ENCODE data around the gene USP10.

USP10 gene

DNA sequence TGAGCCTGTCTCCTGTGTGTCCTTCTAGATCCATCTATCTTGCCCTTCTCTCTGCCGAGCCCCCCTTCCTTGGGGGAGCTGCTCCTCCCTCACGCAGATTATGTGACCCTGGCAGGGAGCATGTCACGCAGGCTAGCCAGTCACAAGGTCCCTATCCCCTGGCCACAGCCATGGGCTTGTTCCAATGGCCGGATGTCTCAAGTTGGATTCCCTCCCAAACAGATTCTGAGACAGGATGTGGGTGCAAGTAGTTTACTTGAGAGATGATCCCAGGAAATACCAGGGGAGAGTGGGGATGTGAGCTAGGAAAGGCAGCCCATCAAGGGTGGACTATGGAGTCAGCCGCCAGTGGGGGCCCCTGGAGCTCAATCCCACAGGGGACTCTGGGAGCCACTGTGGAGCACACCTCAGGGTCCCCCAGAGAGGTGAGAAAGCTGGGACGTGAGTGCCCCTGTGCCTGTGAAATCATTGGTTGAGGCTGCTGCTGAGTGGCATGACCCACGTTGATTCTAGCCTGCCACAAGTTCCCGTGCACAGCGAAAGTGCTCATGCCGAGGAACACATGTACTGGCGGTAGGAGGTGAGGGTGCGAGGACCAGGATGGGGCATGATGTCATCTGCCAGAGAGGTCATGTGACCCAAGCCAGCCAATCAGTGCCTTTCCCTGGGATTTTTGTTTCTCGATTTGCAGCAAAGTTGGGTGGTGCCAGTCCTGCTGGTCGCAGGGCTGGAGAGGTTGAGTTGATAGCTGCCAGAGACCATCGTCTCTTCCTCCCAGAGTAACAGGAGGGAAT lies 113.5 kb downstream of the USP10 start:
- ChIA-PET POLR2A (no interaction called here), CTCF (interaction anchor here (1.8 kb wide), 1 partner anchor 140 kb away, joined by 7 read pairs; no protein-coding TSS in a partner anchor)
- TF ChIP-seq, protein P1, sequence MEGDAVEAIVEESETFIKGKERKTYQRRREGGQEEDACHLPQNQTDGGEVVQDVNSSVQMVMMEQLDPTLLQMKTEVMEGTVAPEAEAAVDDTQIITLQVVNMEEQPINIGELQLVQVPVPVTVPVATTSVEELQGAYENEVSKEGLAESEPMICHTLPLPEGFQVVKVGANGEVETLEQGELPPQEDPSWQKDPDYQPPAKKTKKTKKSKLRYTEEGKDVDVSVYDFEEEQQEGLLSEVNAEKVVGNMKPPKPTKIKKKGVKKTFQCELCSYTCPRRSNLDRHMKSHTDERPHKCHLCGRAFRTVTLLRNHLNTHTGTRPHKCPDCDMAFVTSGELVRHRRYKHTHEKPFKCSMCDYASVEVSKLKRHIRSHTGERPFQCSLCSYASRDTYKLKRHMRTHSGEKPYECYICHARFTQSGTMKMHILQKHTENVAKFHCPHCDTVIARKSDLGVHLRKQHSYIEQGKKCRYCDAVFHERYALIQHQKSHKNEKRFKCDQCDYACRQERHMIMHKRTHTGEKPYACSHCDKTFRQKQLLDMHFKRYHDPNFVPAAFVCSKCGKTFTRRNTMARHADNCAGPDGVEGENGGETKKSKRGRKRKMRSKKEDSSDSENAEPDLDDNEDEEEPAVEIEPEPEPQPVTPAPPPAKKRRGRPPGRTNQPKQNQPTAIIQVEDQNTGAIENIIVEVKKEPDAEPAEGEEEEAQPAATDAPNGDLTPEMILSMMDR (IDR thresholded peaks at IDR 0.05; ENCODE audit: insufficient read depth, low read length, missing control alignments), result no peak
- no peak for DNase-seq (ENCODE audit: low read depth, low spot score)
- no peak overlapping the region for H3K4me3 ChIP-seq (ENCODE audit: low read depth, low read length)

DNA sequence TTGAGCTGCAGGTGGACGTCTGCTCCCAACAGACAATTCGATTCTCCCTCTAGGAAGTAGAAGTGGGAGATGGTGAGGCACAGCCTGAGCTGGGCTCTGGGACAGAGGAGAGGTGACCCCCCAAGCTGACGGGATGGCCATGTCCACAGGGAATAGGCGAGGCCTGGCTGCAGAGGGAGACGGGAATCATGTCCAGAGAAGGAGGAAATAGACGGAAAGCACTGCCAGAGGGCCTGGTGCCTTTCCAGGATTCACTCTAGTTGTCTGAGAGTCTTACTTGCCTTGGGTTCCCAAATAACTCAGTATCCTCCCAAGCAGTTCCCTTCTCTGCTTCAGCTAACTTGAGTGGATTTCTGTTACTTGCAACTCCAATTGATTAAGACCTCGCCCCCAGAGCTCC lies 115.7 kb downstream of the USP10 start:
- DNase-seq (ENCODE audit: low read depth, low spot score), result no peak
- TF ChIP-seq, protein P1 (IDR thresholded peaks at IDR 0.05; ENCODE audit: insufficient read depth, low read length, missing control alignments), result no peak
- ChIA-PET CTCF (interaction anchor here (1.8 kb wide), 1 partner anchor 139 kb away, joined by 4 read pairs; no protein-coding TSS in a partner anchor), POLR2A (no interaction called here)
- H3K4me3 ChIP-seq (ENCODE audit: low read depth, low read length), result no peak overlapping the region

DNA sequence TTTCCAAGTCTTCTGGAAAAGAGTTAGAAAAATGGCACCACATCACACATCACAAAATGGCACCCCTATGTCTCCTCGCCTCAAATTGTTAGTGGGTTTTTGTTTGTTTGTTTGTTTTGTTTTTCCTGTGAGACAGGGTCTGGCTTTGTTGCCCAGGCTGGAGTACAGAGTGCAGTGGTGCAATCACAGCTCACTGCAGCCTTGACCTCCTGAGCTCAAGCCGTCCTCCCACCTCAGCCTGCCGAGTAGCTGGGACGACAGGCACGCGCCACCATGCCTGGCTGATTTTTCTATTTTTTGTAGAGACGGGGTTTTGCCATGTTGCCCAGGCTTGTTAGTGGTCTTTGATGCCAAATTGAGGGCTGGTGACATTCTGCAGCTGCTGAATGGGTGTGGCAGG lies 116.2 kb downstream of the USP10 start:
- H3K4me3 ChIP-seq (ENCODE audit: low read depth, low read length), result no peak overlapping the region
- TF ChIP-seq, protein P1 (IDR thresholded peaks at IDR 0.05; ENCODE audit: insufficient read depth, low read length, missing control alignments), result no peak
- DNase-seq (ENCODE audit: low read depth, low spot score), result no peak
- ChIA-PET CTCF (interaction anchor here (1.8 kb wide), 1 partner anchor 138 kb away, joined by 4 read pairs; no protein-coding TSS in a partner anchor), POLR2A (no interaction called here)

DNA sequence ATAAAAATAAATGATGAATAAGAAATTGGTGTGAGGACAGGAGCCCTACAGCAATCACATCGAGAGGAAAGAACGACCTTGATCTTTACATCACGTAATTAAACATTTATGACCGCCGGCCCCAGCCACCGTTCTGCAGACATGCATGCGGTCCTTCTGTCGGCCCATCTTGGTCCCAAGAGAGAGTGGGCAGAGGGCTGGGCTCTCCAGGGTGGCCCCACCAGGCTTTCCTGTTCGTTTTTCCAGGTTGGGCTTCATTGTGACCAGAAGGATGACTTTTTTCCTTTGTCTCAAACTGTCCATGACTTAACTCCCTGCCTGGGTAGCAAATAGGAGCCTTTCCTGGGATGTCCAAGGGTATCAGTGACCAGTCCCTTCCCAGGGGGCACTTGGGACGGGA lies 116.7 kb downstream of the USP10 start:
- TF ChIP-seq, protein P1 (IDR thresholded peaks at IDR 0.05; ENCODE audit: insufficient read depth, low read length, missing control alignments), result no peak
- no peak for DNase-seq (ENCODE audit: low read depth, low spot score)
- ChIA-PET POLR2A (no interaction called here), CTCF (interaction anchor here (1.0 kb wide), 1 partner anchor 135 kb away, joined by 3 read pairs; no protein-coding TSS in a partner anchor)
- H3K4me3 ChIP-seq (ENCODE audit: low read depth, low read length), result no peak overlapping the region

DNA sequence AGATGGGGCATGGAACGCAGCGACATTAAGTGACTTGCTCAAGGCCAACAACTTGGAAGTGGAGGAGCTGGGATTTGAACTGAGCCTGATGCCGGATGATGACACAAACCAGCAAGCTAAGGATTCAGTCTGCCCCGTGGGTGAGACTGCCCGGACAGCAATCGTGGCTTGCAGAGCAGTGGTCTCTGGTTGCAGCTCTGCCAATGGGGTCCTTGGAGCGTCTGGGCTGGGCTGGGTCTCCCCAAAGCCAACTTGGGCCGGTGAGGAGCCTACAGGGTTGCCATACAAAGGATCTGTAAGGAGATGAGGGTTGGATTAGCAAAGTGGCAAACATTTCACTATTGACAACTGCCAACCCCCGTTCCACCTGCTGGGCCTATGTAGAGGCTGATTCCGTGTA lies 117.4 kb downstream of the USP10 start:
- DNase-seq (ENCODE audit: low read depth, low spot score), result no peak
- TF ChIP-seq, protein P1 (IDR thresholded peaks at IDR 0.05; ENCODE audit: insufficient read depth, low read length, missing control alignments), result no peak
- H3K4me3 ChIP-seq (ENCODE audit: low read depth, low read length), result no peak overlapping the region
- ChIA-PET POLR2A (no interaction called here), CTCF (interaction anchor here (1.0 kb wide), 1 partner anchor 135 kb away, joined by 3 read pairs; no protein-coding TSS in a partner anchor)

DNA sequence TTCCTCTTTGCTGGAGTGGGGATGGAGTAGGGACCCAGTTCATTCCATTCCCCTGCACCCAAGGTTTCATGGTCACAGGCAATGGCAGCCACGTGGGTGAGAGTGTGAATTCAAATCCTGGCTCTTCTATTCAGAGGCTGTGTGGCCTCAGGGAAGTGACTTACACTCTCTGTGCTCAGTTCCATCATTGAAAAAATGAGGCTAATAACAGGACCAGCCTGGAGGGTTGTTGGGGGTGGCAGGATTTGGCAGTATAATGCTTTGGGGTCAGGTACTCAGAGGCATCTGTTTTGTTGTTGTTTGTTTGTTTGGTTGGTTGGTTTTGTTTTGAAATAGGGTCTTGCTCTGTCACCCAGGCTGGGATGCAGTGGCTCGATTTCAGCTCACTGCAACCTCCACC lies 117.8 kb downstream of the USP10 start:
- CTCF ChIA-PET, result interaction anchor here (1.0 kb wide), 1 partner anchor 134 kb away, joined by 3 read pairs; no protein-coding TSS in a partner anchor
- no peak for DNase-seq (ENCODE audit: low read depth, low spot score)
- H3K4me3 ChIP-seq (ENCODE audit: low read depth, low read length), result no peak overlapping the region
- TF ChIP-seq, protein P1 (IDR thresholded peaks at IDR 0.05; ENCODE audit: insufficient read depth, low read length, missing control alignments), result no peak
- POLR2A ChIA-PET, result no interaction called here

Data from AG04449 (cell line).